GM23338 (cell line): Measurements from ENCODE around the gene RBM22. TPM values are rescaled to one million over a fixed set of nuclear protein-coding genes. Genes with fewer than 3 reads are reported as not detected.

ENCODE experiments used
- ATAC-seq: fragments of 200-7000 bp; cut with Tn5 transposase; 3 replicates; pipeline ENCODE4 v1.9.1; 2020
- DNase-seq: peaks from one replicate; pipeline ENCODE4 v3.0.0-alpha.2; 2015; ENCODE audit warnings: low spot score
- H2AFZ ChIP-seq: fragments of 200-600 bp; sonication (generic); 2 replicates; pipeline ENCODE4 v1.8.0; 2016; ENCODE audit warnings: antibody characterized with exemption, mild to moderate bottlenecking, moderate library complexity
- H3F3A ChIP-seq: fragments of 200-600 bp; sonication (generic); replicated peaks from 2 replicates; pipeline ENCODE4 v1.8.0; 2017; ENCODE audit warnings: antibody characterized with exemption, mixed run types, low read depth
- H3K27ac ChIP-seq: fragments of 200-600 bp; sonication (generic); 2 replicates; pipeline ENCODE4 v1.6.1; 2016; ENCODE audit warnings: low read depth
- H3K27me3 ChIP-seq: fragments of 200-600 bp; sonication (generic); 2 replicates; pipeline ENCODE4 v1.8.0; 2016; ENCODE audit warnings: mild to moderate bottlenecking, mixed run types, moderate library complexity; ENCODE audit not compliant: insufficient read depth
- H3K36me3 ChIP-seq: fragments of 200-600 bp; sonication (generic); 2 replicates; pipeline ENCODE4 v1.8.0; 2016; ENCODE audit warnings: mild to moderate bottlenecking; ENCODE audit not compliant: insufficient read depth
- H3K4me1 ChIP-seq: fragments of 200-600 bp; sonication (generic); 2 replicates; pipeline ENCODE4 v1.8.0; 2016; ENCODE audit warnings: mild to moderate bottlenecking, moderate library complexity; ENCODE audit not compliant: insufficient read depth
- H3K4me2 ChIP-seq: fragments of 200-600 bp; sonication (generic); 2 replicates; pipeline ENCODE4 v1.7.1; 2017; ENCODE audit warnings: mixed run types
- H3K4me3 ChIP-seq: fragments of 200-600 bp; sonication (generic); 2 replicates; pipeline ENCODE4 v1.6.1; 2016; ENCODE audit warnings: mixed run types
- H3K79me2 ChIP-seq: fragments of 200-600 bp; sonication (generic); replicated peaks from 2 replicates; pipeline ENCODE4 v1.8.0; 2017; ENCODE audit warnings: mild to moderate bottlenecking; ENCODE audit not compliant: insufficient read depth
- H3K9me2 ChIP-seq: fragments of 200-600 bp; sonication (generic); 2 replicates; pipeline ENCODE4 v1.8.0; 2017; ENCODE audit not compliant: insufficient read depth
- H4K20me1 ChIP-seq: fragments of 200-600 bp; sonication (generic); replicated peaks from 2 replicates; pipeline ENCODE4 v1.8.0; 2017; ENCODE audit warnings: mild to moderate bottlenecking; ENCODE audit not compliant: insufficient read depth
- H3K27ac Mint-ChIP-seq: 2 replicates; pipeline ENCODE4 v1.8.0; 2020; ENCODE audit warnings: inconsistent platforms, mild to moderate bottlenecking, moderate library complexity, mixed read lengths
- H3K27me3 Mint-ChIP-seq: 3 replicates; pipeline ENCODE4 v1.8.0; 2022; ENCODE audit warnings: low read depth, mild to moderate bottlenecking, moderate library complexity, mixed read lengths, inconsistent platforms; ENCODE audit not compliant: insufficient read depth, poor library complexity
- H3K36me3 Mint-ChIP-seq: 3 replicates; pipeline ENCODE4 v1.8.0; 2021; ENCODE audit warnings: low read depth, mild to moderate bottlenecking, inconsistent platforms, moderate library complexity, mixed read lengths
- H3K4me1 Mint-ChIP-seq: 3 replicates; pipeline ENCODE4 v1.8.0; 2020; ENCODE audit warnings: mild to moderate bottlenecking, inconsistent platforms, mixed read lengths
- H3K4me3 Mint-ChIP-seq: 3 replicates; pipeline ENCODE4 v1.8.0; 2021; ENCODE audit warnings: moderate library complexity, mild to moderate bottlenecking, inconsistent platforms, mixed read lengths
- H3K9me3 Mint-ChIP-seq: 3 replicates; pipeline ENCODE4 v1.8.0; 2020; ENCODE audit warnings: moderate library complexity, mild to moderate bottlenecking, inconsistent platforms, mixed read lengths
- CREB1 ChIP-seq: fragments of 250-450 bp; sonication (Bioruptor Pico); IDR thresholded peaks from 2 replicates; pipeline ENCODE4 v1.5.0; 2020; ENCODE audit warnings: low read depth, mild to moderate bottlenecking, moderate library complexity
- EZH2 ChIP-seq: fragments of 200-600 bp; sonication (generic); IDR thresholded peaks from one replicate; pipeline ENCODE4 v1.8.0; 2017; ENCODE audit warnings: antibody characterized with exemption, mild to moderate bottlenecking, low read depth; ENCODE audit not compliant: unreplicated experiment
- EZH2phosphoT487 ChIP-seq: fragments of 200-600 bp; sonication (generic); IDR thresholded peaks from one replicate; pipeline ENCODE4 v1.8.1; 2018; ENCODE audit warnings: antibody characterized with exemption; ENCODE audit not compliant: unreplicated experiment
- JUNB ChIP-seq: IDR thresholded peaks from one replicate; pipeline ENCODE4 v1.6.1; 2016; ENCODE audit warnings: antibody characterized with exemption; ENCODE audit not compliant: unreplicated experiment
- NANOG ChIP-seq: IDR thresholded peaks from 2 replicates; pipeline ENCODE4 v1.6.1; 2016; ENCODE audit warnings: antibody characterized with exemption, borderline replicate concordance
- POLR2AphosphoS5 ChIP-seq: IDR thresholded peaks from 2 replicates; pipeline ENCODE4 v1.6.1; 2016; ENCODE audit warnings: antibody characterized with exemption, low read depth
- STAT1 ChIP-seq: IDR thresholded peaks from one replicate; pipeline ENCODE4 v1.6.1; 2016; ENCODE audit warnings: antibody characterized with exemption; ENCODE audit not compliant: unreplicated experiment
- ZNF114 ChIP-seq: fragments of 250-450 bp; sonication (Bioruptor Pico); IDR thresholded peaks from 2 replicates; pipeline ENCODE4 v1.5.0; 2020; ENCODE audit warnings: mild to moderate bottlenecking, moderate library complexity
- ZNF331 ChIP-seq: fragments of 250-450 bp; sonication (Bioruptor Pico); IDR thresholded peaks from 2 replicates; pipeline ENCODE4 v1.5.0; 2020; ENCODE audit warnings: low read depth, mild to moderate bottlenecking, moderate library complexity
- ZNF462 ChIP-seq: fragments of 250-450 bp; sonication (Bioruptor Pico); IDR thresholded peaks from 2 replicates; pipeline ENCODE4 v1.5.0; 2020; ENCODE audit warnings: mild to moderate bottlenecking, moderate library complexity
- polyA plus RNA-seq: library from polyadenylated mRNA; unstranded; fragments of >200 nt; fragmentation: Nextera tagmentation; extraction: Ambion mirVana; gene quantifications from 2 replicates; pipeline ENCODE4 v1.2.1, GENCODE V29; 2016
- total RNA-seq: library from RNA; depleted of rRNA; stranded (reverse); fragments of >200 nt; shearing (Covaris generic); gene quantifications from 2 replicates; pipeline ENCODE4 v1.2.3, GENCODE V29; 2014
- TF ChIP-seq, protein P1 (sequence below): IDR thresholded peaks from 2 replicates; pipeline ENCODE4 v1.6.1; 2016; ENCODE audit warnings: antibody characterized with exemption
- TF ChIP-seq, protein P2 (sequence below): IDR thresholded peaks from one replicate; pipeline ENCODE4 v1.6.1; 2018; ENCODE audit warnings: antibody characterized with exemption; ENCODE audit not compliant: unreplicated experiment
- TF ChIP-seq, protein P3 (sequence below), 2 experiments: fragments of 200-600 bp in 1 of 2; sonication (generic) in 1 of 2; conservative IDR thresholded peaks; 2 replicates each; pipeline versions ENCODE4 v1.5.1 to v1.6.1; 2016 to 2017; ENCODE audit warnings: antibody characterized with exemption in 2 of 2, low read depth in 2 of 2, mild to moderate bottlenecking in 2 of 2, moderate library complexity in 1 of 2

The RBM22 gene
- total and polyA plus RNA-seq, 2 experiments from 2014 or later = 23.4 to 32.3 TPM

DNA sequence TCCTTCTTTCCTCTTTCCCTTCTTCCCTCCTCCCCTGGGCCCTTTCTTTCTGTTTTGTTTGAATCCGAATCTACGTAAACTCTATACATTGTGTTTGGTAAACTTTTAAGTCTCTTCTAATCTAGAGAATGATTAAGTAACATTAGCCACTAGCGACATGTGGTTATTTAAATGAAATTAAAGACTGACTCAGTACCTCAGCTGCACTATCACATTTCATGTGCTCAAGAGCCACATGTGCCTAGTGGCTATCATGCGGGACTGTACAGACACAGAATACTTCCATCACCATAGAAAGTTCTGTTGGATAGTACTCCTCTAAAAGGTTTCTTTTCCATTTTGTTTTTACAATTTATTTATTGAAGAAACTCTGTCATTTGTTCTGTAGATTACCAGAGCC lies 29.0 kb upstream of the RBM22 start:
- Histone ChIP-seq H3K4me3 (no peak overlapping the region), H4K20me1 (no peaks in the 10 kb centered on the region; the same call in 1 of the 2 replicates), H3K79me2 (no peaks in the 10 kb centered on the region), H3K36me3 (peaks cover 18% of the 10 kb centered on the region), H3K4me1 (no peaks in the 10 kb centered on the region), H3K4me2 (no peak overlapping the region), H2AFZ (no peak overlapping the region), H3F3A (no peaks in the 10 kb centered on the region), H3K9me2 (no peaks in the 10 kb centered on the region), H3K27me3 (no peaks in the 10 kb centered on the region), H3K27ac (no peak overlapping the region)
- H3K4me3 Mint-ChIP-seq = no peak overlapping the region
- no peak overlapping the region for H3K27ac Mint-ChIP-seq
- no peak for TF ChIP-seq EZH2
- TF ChIP-seq POLR2AphosphoS5 = no peak
- no peak for TF ChIP-seq ZNF462 (CRISPR knock-in tag)
- TF ChIP-seq, protein P1, sequence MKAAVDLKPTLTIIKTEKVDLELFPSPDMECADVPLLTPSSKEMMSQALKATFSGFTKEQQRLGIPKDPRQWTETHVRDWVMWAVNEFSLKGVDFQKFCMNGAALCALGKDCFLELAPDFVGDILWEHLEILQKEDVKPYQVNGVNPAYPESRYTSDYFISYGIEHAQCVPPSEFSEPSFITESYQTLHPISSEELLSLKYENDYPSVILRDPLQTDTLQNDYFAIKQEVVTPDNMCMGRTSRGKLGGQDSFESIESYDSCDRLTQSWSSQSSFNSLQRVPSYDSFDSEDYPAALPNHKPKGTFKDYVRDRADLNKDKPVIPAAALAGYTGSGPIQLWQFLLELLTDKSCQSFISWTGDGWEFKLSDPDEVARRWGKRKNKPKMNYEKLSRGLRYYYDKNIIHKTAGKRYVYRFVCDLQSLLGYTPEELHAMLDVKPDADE = no peak
- no peak for TF ChIP-seq JUNB
- no peak for TF ChIP-seq CREB1 (CRISPR knock-in tag)
- TF ChIP-seq STAT1 = no peak
- no peak for TF ChIP-seq EZH2phosphoT487
- TF ChIP-seq NANOG = no peak
- no peak for TF ChIP-seq ZNF114 (CRISPR knock-in tag)
- TF ChIP-seq, protein P2, sequence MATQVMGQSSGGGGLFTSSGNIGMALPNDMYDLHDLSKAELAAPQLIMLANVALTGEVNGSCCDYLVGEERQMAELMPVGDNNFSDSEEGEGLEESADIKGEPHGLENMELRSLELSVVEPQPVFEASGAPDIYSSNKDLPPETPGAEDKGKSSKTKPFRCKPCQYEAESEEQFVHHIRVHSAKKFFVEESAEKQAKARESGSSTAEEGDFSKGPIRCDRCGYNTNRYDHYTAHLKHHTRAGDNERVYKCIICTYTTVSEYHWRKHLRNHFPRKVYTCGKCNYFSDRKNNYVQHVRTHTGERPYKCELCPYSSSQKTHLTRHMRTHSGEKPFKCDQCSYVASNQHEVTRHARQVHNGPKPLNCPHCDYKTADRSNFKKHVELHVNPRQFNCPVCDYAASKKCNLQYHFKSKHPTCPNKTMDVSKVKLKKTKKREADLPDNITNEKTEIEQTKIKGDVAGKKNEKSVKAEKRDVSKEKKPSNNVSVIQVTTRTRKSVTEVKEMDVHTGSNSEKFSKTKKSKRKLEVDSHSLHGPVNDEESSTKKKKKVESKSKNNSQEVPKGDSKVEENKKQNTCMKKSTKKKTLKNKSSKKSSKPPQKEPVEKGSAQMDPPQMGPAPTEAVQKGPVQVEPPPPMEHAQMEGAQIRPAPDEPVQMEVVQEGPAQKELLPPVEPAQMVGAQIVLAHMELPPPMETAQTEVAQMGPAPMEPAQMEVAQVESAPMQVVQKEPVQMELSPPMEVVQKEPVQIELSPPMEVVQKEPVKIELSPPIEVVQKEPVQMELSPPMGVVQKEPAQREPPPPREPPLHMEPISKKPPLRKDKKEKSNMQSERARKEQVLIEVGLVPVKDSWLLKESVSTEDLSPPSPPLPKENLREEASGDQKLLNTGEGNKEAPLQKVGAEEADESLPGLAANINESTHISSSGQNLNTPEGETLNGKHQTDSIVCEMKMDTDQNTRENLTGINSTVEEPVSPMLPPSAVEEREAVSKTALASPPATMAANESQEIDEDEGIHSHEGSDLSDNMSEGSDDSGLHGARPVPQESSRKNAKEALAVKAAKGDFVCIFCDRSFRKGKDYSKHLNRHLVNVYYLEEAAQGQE = no peak
- TF ChIP-seq, protein P3, sequence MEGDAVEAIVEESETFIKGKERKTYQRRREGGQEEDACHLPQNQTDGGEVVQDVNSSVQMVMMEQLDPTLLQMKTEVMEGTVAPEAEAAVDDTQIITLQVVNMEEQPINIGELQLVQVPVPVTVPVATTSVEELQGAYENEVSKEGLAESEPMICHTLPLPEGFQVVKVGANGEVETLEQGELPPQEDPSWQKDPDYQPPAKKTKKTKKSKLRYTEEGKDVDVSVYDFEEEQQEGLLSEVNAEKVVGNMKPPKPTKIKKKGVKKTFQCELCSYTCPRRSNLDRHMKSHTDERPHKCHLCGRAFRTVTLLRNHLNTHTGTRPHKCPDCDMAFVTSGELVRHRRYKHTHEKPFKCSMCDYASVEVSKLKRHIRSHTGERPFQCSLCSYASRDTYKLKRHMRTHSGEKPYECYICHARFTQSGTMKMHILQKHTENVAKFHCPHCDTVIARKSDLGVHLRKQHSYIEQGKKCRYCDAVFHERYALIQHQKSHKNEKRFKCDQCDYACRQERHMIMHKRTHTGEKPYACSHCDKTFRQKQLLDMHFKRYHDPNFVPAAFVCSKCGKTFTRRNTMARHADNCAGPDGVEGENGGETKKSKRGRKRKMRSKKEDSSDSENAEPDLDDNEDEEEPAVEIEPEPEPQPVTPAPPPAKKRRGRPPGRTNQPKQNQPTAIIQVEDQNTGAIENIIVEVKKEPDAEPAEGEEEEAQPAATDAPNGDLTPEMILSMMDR (conservative IDR thresholded peaks at IDR 0.05; ENCODE audit: low read depth in 2 of 2) = no peak
- no peak for TF ChIP-seq ZNF331 (CRISPR knock-in tag)
- no peaks in the 10 kb centered on the region for H3K4me1 Mint-ChIP-seq
- no peak for ATAC-seq
- H3K9me3 Mint-ChIP-seq = peaks cover 4% of the 10 kb centered on the region; the same call in 1 of the 3 replicates
- H3K27me3 Mint-ChIP-seq = no peaks in the 10 kb centered on the region
- H3K36me3 Mint-ChIP-seq = peaks cover 61% of the 10 kb centered on the region
- DNase-seq = no peak
